CD4-positive, alpha-beta T cell treated with Interleukin-6 at 100 ng/mL for 8 hours (primary cell): ENCODE data around the gene BPIFA2.
"Not testable (repeated sequence)": the region's sequence is repeated elsewhere in the genome, so short reads cannot be mapped to it uniquely, and the experiment has no call there.

Experiments used
- DNase-seq: peaks from one replicate; pipeline ENCODE4 v3.0.0-alpha.2; 2020; ENCODE audit warnings: mixed read lengths, low spot score

Gene BPIFA2, protein sequence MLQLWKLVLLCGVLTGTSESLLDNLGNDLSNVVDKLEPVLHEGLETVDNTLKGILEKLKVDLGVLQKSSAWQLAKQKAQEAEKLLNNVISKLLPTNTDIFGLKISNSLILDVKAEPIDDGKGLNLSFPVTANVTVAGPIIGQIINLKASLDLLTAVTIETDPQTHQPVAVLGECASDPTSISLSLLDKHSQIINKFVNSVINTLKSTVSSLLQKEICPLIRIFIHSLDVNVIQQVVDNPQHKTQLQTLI

DNA sequence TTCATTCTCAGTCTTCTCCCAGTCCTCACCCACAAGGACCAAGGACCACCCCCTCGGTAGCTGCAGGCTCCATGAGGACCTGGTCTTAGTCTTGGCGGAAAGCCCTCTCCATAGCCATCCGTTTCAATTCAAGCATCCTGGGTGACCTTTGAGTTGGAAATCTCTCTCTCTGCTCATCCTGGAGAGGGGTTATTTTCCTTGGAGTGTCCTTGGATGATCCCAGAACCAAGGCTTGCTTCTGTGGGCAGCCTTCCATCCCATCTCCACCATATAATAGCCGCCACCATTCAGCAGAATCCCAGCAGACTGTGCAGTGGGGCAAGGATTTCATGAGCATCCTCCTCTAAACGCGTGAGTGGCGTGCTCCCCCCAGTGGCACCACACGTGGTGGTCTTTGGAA is at the start of gene BPIFA2:
BPIFA2 (plus strand) TSS at position 301 of the 400 bp plus-strand sequence. CDS start 987 bp downstream, outside the sequence.
- DNase-seq = no peak

DNA sequence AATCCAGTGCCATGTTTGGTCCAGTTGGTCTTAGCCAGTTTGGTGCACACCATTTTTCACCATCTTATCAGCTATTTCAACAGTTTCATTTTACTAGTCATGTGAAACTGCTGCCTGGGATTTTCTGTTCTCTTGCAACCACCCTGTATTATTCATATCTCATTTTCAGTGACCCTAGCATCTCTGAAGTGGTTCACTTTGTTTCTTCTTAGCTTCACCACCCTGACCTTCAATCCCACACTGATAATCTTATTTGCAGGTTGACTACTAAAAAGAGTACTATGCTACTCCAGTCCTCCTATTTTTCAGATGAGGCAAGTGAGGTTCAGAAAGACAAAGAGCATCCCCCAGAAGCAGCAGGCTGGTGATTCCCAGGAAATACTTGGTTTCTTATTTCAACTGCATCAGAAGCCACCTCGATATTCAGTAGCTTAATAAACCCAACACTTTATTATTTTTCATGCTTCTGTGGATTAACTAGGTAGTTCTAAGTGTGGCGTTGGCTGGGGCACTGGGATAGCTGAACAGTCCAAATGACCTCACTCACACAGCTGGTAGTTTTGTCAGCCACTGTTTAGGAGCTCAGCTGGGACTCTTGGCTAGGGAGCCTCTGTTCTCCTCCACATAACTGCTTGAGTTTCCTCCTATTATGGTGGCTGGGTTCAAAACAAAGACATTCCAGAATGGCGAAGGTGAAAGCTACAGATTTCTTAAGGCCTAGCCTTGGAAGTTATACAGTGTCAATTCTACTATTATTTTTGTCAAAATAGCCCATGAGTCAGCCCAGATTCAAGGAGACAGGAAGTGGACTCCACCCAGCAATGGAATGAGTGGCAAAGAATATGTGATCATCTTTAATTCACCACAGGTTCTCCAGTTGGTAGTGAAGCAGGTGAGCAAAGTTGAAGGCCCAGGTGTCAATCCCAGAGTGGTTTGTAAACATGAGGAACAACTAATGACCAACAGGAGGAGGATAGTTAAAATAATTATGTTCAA is 47.9 kb upstream of the BPIFA2 start:
- DNase-seq = no peak

DNA sequence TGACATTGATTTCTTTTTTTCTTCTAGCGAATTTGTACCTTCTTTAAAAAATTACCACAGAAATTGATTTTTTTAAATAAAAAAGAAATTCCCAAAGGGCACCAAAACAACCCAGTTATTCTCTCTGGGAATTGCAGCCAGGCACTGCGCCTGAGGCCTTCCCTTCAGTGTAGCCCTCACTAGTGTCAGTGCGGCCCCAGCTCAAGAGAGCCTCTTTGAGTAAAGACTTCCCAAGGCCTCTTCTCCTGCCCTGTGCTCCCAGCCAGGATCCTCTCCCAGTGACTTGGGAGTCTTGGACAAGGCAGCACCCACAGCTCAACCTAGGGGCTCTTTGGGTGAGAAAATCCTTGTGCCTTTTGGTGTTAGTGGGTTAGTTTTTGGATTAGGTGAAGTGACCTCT is 47.0 kb upstream of the BPIFA2 start:
- DNase-seq = no peak

DNA sequence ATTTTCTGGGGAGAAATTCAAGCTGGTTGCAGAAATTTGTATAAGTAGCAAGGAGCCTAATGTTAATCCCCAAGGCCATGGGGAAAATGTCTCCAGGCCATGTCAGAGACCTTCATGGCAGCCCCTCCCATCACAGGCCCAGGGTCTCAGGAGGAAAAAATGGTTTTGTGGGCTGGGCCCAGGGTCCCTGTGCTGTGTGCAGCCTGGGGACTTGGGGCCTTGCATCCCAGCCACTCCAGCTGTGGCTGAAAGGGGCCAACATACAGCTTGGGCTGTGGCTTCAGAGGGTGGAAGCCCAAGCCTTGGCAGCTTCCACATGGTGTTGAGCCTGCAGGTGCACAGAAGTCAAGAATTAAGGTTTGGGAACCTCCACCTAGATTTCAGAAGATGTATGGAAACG is 45.7 kb upstream of the BPIFA2 start:
- DNase-seq = not testable (repeated sequence)

DNA sequence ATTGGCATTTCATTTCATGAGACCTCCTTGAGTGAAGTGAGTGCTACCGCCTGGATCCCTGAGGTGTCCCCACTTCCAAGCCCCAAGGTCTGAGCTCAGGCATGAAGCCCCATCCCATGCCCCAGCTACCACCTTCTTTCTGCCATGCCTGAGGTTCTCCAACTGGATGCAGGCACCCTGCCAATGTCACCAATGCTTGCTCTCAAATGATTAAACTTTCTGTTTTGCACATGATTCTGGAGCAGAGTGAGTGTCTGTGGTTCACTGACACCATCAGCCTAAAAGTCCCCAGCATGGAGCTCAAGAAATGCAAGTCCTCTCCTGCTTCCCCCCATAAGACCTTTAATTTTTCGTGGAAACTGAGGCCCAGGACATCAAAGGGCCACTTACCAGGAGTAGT is 43.7 kb upstream of the BPIFA2 start:
- DNase-seq = no peak

DNA sequence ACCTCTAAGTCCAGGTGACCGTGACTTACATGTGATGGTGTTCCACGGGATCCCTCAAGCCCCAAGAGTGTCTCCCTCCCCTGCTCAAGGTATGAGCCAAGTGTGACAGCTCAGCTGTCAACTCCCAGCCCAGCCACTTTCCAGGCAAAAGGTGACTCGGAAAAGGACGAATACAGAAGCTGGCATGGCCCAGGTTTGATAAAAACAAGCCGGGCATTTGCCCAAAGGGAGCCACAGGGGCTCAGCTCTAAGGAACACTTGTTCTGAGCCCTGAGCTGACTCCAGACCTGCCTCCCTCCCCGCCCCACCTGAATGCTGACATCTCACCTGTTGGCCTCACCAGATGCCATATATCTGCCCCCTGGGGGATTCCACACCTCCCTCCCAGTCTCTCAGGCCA is 43.0 kb upstream of the BPIFA2 start:
- no peak for DNase-seq

DNA sequence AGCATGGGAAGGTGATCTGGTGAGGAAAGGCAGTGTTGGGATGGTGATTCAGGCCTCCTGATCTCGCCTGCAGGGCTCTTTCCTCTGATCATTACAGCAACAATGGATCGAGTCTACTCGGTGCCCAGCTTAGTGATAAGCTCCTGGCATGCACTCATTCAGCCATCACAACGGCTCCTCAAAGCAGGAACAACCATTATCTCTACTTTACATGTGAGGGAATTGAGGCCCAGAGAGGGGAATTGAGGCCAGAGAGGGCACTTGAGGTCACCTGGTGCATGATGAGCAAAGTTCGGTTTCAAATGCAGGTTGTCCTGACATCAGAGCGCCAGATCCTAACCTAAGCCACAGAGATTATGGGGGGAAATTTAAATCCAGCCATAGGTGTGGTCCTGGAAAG is 42.0 kb upstream of the BPIFA2 start:
- no peak for DNase-seq

DNA sequence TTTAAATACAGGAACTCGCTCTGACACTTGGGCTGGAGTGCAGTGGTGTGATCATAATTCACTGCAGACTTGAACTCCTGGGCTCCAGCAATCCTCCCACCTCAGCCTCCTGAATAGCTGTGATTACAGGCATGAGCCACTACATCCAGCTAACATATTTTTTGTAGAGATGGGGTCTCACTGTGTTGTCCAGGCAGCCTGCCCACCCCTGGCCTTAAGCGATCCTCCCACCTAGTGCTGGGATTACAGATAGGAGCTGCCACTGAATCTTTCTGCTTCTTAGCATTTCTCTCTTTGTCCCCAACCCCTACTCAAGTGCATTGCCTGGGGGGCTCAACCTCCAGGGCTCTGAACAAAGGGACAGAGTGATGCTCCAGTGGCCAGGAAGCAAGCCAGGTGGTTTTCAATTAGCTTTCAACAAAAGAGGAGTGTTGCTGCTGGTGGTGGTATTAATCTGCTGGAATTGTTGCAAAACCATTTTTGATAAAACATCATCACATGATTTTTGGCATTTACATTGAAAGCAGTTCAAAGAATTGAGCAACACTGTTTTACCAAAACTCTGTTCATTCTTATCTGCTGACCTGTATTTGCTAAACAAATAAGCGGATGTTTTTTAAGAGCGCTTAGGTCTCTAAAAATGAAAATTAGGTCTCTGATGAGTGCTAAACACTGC is 40.4 kb upstream of the BPIFA2 start:
- no peak for DNase-seq

DNA sequence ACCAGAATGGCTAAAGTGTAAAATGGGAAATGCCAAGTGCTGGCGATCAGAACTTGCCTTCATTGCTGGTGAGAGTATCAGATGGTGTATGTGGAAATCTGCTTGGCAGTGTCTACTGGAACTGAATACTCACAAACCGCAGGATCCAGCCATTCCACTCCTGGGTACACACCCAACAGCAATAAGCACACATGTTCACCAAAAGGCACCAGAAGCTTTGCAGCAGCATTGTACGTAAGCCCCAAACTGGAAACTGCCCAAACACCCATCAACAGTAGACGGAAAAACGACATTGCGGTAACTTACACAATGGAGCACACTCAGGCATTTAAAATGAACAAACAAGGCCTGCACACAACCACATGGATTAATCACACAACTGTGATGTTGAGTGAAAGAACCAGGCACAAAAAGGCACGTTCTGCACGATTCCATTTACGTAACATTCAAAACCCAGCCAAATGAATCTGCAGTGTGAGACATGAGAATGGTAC is 37.3 kb upstream of the BPIFA2 start:
- no peak for DNase-seq

DNA sequence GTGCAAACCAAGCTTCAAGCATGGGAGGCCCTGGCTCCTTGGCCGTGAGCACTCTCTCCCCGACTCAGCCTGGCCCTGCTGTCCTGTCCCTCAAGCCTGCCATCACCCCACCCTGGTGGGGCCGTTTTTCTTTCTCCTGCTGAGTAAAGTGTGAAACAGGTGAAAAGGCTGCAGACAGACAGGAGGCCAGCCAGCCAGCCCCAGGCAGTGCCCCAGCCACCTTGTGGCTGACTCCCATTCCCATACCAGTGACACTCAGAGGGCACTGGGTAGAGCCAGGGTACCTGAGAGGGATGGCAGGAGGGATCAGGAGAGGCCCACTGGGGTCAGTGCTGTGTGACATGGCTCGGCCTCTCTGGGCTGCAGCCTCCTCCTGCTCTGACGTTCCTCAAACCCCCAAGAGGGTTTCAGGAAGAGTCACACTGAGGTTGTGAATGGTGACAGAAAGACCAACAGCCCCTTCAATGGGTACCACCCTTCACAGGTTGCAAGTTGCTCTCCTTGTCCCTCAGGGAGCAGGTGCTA is 35.9 kb upstream of the BPIFA2 start:
- DNase-seq = no peak

DNA sequence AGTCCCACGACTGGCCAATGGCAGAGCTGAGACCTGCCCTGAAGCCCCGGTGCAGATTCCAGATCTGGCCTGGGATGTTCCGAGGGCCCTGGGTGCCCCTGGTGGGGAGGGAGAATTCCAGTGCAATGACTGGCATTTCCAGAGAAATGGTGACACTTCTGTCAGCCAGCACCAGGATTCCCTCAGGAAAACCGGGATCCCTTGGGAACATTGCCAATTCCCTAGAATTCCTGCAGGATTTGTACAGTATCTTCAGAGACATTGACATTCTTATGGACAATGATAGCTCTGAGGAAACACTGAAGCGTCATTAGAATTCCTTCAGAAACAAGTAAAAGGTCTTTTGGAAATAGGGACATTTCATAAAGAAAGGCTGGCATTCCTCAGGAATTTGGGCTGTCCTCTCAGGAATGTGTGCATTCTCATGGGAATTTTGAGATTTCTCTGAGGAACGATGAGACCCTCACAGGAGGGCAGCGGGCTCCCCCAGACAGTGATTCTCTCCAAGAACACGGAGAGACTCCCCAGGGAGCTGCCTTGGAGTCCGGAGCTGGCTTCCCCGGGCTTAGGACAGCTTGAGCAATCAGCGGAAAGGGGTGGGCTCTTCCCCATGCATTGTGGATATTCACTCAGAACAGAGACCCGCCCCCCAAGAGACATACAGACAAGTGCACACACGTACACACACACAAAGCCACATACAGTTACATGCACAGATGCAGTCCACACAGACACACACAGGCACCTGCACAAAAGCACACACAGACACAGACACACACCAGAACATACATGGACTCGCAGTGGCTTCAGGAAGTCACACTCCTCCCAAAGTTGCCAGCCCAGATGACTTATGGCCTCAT is 35.2 kb upstream of the BPIFA2 start:
- DNase-seq = no peak

DNA sequence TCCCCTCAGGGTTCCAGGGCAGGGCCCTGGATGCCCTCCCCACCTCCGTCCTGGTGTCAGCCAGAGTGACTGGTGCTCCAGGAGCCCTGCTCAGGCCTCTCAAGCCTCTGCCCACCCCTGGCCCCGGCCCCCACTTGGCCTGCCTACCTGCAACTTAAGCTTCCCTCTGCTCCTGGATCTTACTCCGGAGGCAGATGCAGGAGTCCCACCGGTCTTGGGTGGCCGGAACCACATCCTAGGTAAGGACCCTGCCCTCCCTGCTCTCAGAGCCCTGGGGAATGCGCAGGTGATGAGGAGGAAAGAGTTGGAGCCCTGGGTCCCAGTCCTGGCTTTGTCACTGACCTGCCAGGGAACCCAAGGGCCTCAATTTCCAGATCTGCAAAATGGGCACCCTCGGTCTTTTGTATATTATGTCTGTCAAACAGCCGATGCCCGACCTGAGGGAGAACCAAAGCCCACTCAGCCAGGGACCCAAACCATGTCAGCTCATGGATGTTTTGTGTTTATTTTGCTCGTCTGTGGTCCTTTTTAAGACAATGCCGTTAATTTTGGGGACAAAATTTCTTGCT is 34.5 kb upstream of the BPIFA2 start:
- DNase-seq = no peak

DNA sequence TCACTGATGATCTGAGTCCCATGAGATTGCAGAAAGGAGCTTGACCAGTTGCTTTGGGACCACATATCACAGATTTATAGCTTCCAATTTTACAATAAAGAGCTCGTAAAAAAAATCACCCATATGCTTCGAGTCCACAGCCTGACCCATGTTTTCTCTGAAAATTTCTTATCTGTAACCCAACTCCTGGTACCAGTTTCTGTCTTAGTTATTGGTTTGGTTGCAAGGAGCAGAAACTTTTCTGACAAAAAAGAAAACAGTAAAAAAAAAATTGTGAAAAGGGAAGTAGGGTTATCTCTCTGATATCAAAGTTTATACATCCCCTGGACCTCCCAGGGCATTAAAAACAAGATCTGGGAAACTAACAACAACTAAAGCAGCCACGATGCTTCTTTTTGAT is 30.8 kb upstream of the BPIFA2 start:
- no peak for DNase-seq

DNA sequence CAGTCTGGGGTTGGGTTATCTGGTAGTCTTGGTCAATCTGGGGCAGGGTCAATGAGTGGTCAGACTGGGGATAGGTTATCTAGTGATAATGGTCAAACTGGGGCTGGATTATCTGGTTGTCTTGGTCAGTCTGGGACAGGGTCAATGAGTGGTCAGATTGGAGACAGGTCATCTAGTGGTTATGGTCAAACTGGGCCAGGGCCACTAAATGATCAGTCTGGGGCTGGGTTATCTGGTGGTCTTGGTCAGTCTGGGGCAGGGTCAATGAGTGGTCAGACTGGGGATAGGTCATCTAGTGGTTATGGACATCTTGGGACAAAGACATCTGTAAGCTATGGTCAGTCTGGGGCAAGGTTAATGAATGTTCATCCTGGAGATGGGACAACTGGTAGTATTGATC is 28.5 kb upstream of the BPIFA2 start:
- DNase-seq = no peak

DNA sequence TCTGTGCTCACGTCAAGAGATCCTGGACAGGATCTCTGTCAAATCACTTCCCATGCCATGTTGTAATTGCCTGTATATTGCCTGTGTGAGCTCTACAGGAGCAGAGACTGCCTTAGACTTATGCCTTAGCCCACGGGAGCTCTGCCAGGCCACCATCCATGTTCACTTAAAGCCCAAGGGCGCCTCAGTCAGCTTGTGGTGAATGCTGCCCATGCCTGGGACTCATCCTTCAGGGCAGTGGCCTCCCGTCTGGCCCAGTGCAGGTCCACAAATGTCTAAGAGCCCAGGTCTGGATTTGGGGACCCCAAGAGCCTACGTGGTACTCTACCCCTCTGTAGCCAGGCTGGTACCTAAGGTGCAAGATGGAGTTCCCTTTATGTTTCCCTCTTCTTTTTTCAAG is 22.4 kb upstream of the BPIFA2 start:
- no peak for DNase-seq

DNA sequence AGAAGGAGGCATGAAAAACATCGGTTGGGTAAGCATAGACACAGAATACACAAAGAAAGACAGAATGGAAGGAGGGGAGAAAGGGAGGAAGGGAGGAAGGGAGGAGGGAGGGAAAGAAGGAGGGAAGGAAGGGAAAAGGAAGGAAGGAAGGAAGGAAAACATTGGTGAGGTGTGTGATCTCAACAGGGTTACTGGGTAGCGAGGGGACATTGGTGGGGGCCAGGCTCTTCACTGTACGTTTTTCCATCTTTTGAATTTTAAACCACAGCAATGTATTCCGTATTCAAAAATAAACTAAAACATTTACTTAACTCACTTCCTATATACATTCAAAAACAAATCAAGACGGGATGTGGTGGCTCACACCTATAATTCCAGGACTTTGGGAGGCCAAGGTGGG is 20.7 kb upstream of the BPIFA2 start:
- no peak for DNase-seq

DNA sequence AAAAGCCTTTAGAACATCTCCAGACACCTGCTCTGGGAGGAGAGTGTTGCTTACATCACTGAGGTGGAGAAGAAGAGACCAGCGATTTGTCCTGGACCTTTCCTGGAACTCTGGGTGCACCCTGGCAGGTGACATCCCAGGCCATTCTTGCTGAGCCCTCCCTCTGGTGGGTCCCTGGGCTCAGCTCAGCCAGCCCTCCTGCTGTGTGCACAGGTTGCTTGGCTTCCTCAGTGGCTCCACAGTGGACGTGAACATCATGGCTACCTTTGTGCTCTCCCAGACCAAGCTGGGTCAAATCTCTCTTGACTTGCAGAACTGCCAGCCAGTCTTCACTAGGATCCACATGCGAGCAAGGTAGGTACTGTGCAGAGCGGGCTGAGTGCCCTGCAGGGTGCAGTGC is 19.9 kb upstream of the BPIFA2 start:
- no peak for DNase-seq

DNA sequence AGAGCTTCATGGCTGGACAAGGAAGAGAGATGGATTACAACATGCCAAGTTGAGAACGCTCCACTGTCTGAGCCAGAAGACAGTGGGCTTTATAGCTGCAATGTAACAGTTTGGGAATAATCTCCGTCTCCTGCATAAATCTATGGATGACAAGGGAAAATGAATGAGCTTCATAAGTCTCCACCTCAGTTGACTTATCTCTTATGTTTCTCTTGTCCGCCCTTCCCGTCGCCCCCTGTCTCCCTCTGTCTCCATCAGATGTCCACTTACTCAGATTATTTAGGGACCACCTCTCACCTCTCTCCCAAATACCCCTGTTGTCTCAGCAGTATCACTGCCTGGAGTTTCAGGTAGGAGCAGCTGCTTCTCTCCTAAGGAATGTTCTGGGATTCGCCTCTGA is 13.7 kb upstream of the BPIFA2 start:
- DNase-seq = no peak

DNA sequence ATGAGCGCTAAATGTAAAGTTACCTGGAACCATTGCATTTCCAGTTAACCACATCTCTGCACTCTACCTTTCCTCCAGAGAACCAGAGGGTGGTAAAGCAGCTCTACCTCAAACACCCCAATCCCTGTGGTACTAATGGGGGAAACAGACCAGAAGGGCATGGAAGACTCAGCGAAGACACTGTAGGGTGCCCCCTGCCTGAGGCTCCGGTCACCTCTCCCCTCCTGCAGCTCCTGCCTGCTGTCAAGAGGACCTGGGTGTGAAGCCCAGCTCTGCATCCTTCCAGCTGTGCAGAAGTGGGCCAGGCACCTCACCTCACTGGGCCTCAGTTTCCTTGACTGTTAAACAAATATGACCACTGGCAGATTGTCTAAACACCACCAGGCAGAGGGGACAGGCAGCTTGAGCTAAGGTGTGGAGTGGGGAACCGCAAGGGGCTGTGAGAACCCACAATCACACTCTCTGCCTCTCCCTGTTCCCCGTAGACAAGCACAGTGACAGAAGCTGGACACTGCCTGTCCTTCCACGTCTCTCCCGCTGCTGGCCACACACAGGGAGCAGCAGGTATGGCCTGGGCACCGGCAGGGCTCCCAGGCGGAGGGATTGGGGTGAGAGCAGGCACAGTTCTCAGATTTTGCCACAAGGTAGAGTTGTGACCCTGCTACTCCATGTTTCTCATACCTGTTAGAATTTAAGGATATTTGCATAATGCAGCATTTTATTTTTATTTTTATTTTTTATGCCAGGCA is 9.1 kb upstream of the BPIFA2 start:
- no peak for DNase-seq

DNA sequence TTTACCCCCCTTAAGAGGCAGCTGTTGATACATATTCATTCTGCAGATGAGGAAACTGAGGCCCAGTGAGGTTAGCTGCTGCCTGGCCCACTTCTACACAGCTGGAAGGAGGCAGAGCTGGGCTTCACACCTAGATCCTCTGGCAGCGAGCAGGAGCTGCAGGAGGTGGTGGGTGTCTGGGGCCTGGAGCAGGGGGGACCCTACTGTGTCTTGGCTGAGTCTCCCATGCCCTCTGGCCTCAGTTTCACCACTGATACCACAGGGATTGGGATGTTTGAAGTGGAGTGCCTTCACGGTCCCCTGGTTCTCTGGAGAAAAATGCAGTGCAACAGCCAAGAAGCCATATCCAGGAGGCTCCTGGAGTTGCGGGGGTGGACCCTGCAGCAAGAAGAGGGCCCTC is 8.2 kb upstream of the BPIFA2 start:
- no peak for DNase-seq
